Neural cell (in vitro differentiated cells): ENCODE data around the gene CDC6.

Experiments used
- EP300 ChIP-seq: fragments of 450-650 bp; conservative IDR thresholded peaks from 2 replicates; pipeline ENCODE4 v1.6.1; 2014; ENCODE audit warnings: antibody characterized with exemption, mild to moderate bottlenecking, moderate library complexity; ENCODE audit not compliant: poor library complexity, severe bottlenecking
- EZH2 ChIP-seq: fragments of 200-600, 300-800 bp; shearing (Covaris generic), sonication (generic); IDR thresholded peaks from 2 replicates; pipeline ENCODE4 v1.6.1; 2014; ENCODE audit warnings: antibody characterized with exemption, low read length, borderline replicate concordance, mild to moderate bottlenecking; ENCODE audit not compliant: insufficient read depth, poor library complexity, severe bottlenecking
- POLR2AphosphoS5 ChIP-seq: IDR thresholded peaks from 2 replicates; pipeline ENCODE4 v1.6.1; 2012
- SMC3 ChIP-seq: fragments of 450-650 bp; conservative IDR thresholded peaks from 2 replicates; pipeline ENCODE4 v1.6.1; 2014; ENCODE audit warnings: antibody characterized with exemption, mild to moderate bottlenecking, moderate library complexity; ENCODE audit not compliant: poor library complexity
- TF ChIP-seq, protein P1 (sequence below): fragments of 450-650 bp; IDR thresholded peaks from 2 replicates; pipeline ENCODE4 v1.5.1; 2014; ENCODE audit warnings: antibody characterized with exemption, mild to moderate bottlenecking, moderate library complexity; ENCODE audit not compliant: poor library complexity, severe bottlenecking

DNA sequence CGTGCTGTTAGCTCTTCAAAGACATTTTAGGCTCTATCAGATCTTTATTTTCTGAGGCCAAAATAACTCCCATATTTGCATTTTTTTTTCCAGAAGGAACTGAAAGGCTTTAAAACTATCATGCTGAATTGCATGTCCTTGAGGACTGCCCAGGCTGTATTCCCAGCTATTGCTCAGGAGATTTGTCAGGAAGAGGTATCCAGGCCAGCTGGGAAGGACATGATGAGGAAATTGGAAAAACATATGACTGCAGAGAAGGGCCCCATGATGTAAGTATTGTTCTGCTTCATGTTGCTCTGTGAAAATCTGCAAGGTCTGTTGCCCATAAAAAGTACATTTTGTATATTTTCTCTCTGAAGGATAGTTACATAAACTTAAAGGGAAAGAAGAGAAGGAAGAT lies 5.7 kb downstream of the CDC6 start:
- TF ChIP-seq, protein P1, sequence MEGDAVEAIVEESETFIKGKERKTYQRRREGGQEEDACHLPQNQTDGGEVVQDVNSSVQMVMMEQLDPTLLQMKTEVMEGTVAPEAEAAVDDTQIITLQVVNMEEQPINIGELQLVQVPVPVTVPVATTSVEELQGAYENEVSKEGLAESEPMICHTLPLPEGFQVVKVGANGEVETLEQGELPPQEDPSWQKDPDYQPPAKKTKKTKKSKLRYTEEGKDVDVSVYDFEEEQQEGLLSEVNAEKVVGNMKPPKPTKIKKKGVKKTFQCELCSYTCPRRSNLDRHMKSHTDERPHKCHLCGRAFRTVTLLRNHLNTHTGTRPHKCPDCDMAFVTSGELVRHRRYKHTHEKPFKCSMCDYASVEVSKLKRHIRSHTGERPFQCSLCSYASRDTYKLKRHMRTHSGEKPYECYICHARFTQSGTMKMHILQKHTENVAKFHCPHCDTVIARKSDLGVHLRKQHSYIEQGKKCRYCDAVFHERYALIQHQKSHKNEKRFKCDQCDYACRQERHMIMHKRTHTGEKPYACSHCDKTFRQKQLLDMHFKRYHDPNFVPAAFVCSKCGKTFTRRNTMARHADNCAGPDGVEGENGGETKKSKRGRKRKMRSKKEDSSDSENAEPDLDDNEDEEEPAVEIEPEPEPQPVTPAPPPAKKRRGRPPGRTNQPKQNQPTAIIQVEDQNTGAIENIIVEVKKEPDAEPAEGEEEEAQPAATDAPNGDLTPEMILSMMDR = no peak
- TF ChIP-seq EZH2 (no peak), SMC3 (no peak), EP300 (no peak), POLR2AphosphoS5 (no peak)
